HepG2 (cell line): ENCODE results near the gene IGIP.

Experiments used
- CTCF ChIP-seq: sonication (generic); formaldehyde crosslinking; IDR thresholded peaks from 2 replicates; pipeline ENCODE4 v1.5.0; 2020; ENCODE audit warnings: mild to moderate bottlenecking, missing genetic modification reagents, moderate library complexity
- IRF9 ChIP-seq: sonication (generic); formaldehyde crosslinking; IDR thresholded peaks from 2 replicates; pipeline ENCODE4 v1.8.0; 2022; ENCODE audit warnings: missing genetic modification reagents, mild to moderate bottlenecking, borderline replicate concordance
- KDM5A ChIP-seq: fragments of 200-600 bp; sonication (generic); IDR thresholded peaks from 2 replicates; pipeline ENCODE4 v1.7.0; 2018; ENCODE audit warnings: antibody characterized with exemption, mild to moderate bottlenecking, low read length, borderline replicate concordance
- ZNF777 ChIP-seq: sonication (generic); formaldehyde crosslinking; IDR thresholded peaks from 2 replicates; pipeline ENCODE4 v1.4.0; 2020; ENCODE audit warnings: missing genetic modification reagents
- ZNF841 ChIP-seq: sonication (generic); formaldehyde crosslinking; IDR thresholded peaks from 2 replicates; pipeline ENCODE4 v1.8.1; 2023; ENCODE audit warnings: missing genetic modification reagents, borderline replicate concordance
- TF ChIP-seq, protein P1 (sequence below): IDR thresholded peaks from 2 replicates; pipeline ENCODE4 v1.6.1; 2016; ENCODE audit warnings: low read depth, missing genetic modification reagents, missing compliant biosample characterization
- TF ChIP-seq, protein P2 (sequence below), 2 experiments: IDR thresholded peaks; 2 replicates each; pipeline ENCODE4 v1.6.1; 2011 to 2012; ENCODE audit warnings: low read length in 2 of 2, borderline replicate concordance in 1 of 2, low read depth in 1 of 2, mild to moderate bottlenecking in 1 of 2, moderate library complexity in 1 of 2

DNA sequence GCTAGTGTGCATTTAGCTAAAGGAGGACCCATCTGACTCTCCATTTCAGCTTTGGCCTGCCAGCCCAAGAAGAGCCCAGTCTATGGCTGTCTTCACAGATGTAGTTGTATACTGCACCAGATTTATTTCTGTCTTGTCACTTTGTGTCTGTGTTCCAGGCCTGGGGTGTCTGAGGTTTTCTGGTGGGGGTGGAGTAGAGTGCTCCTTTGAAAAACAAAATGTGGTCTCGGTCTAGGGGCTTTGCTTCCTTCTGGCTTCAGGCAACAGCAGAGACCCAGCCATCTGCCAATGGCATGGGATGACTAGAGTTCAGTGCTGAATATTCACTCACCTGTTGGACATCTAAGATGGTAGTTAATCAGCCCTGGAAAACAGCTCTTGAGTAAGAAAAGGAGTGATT, 10.9 kb downstream of the IGIP start:
- no peak for TF ChIP-seq KDM5A
- no peak for TF ChIP-seq IRF9 (CRISPR knock-in tag)
- TF ChIP-seq, protein P1, sequence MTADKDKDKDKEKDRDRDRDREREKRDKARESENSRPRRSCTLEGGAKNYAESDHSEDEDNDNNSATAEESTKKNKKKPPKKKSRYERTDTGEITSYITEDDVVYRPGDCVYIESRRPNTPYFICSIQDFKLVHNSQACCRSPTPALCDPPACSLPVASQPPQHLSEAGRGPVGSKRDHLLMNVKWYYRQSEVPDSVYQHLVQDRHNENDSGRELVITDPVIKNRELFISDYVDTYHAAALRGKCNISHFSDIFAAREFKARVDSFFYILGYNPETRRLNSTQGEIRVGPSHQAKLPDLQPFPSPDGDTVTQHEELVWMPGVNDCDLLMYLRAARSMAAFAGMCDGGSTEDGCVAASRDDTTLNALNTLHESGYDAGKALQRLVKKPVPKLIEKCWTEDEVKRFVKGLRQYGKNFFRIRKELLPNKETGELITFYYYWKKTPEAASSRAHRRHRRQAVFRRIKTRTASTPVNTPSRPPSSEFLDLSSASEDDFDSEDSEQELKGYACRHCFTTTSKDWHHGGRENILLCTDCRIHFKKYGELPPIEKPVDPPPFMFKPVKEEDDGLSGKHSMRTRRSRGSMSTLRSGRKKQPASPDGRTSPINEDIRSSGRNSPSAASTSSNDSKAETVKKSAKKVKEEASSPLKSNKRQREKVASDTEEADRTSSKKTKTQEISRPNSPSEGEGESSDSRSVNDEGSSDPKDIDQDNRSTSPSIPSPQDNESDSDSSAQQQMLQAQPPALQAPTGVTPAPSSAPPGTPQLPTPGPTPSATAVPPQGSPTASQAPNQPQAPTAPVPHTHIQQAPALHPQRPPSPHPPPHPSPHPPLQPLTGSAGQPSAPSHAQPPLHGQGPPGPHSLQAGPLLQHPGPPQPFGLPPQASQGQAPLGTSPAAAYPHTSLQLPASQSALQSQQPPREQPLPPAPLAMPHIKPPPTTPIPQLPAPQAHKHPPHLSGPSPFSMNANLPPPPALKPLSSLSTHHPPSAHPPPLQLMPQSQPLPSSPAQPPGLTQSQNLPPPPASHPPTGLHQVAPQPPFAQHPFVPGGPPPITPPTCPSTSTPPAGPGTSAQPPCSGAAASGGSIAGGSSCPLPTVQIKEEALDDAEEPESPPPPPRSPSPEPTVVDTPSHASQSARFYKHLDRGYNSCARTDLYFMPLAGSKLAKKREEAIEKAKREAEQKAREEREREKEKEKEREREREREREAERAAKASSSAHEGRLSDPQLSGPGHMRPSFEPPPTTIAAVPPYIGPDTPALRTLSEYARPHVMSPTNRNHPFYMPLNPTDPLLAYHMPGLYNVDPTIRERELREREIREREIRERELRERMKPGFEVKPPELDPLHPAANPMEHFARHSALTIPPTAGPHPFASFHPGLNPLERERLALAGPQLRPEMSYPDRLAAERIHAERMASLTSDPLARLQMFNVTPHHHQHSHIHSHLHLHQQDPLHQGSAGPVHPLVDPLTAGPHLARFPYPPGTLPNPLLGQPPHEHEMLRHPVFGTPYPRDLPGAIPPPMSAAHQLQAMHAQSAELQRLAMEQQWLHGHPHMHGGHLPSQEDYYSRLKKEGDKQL, result no peak
- TF ChIP-seq ZNF841, result no peak
- no peak for TF ChIP-seq CTCF (CRISPR knock-in tag)
- TF ChIP-seq, protein P2, sequence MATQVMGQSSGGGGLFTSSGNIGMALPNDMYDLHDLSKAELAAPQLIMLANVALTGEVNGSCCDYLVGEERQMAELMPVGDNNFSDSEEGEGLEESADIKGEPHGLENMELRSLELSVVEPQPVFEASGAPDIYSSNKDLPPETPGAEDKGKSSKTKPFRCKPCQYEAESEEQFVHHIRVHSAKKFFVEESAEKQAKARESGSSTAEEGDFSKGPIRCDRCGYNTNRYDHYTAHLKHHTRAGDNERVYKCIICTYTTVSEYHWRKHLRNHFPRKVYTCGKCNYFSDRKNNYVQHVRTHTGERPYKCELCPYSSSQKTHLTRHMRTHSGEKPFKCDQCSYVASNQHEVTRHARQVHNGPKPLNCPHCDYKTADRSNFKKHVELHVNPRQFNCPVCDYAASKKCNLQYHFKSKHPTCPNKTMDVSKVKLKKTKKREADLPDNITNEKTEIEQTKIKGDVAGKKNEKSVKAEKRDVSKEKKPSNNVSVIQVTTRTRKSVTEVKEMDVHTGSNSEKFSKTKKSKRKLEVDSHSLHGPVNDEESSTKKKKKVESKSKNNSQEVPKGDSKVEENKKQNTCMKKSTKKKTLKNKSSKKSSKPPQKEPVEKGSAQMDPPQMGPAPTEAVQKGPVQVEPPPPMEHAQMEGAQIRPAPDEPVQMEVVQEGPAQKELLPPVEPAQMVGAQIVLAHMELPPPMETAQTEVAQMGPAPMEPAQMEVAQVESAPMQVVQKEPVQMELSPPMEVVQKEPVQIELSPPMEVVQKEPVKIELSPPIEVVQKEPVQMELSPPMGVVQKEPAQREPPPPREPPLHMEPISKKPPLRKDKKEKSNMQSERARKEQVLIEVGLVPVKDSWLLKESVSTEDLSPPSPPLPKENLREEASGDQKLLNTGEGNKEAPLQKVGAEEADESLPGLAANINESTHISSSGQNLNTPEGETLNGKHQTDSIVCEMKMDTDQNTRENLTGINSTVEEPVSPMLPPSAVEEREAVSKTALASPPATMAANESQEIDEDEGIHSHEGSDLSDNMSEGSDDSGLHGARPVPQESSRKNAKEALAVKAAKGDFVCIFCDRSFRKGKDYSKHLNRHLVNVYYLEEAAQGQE (IDR thresholded peaks at IDR 0.05; ENCODE audit: borderline replicate concordance in 1 of 2, low read depth in 1 of 2, low read length in 2 of 2), result no peak
- TF ChIP-seq ZNF777 (CRISPR knock-in tag), result no peak
